Measurements from ENCODE around the gene RALBP1. TPM values are rescaled to one million over a fixed set of nuclear protein-coding genes. Genes with fewer than 3 reads are reported as not detected.
A peak's percentile ranks its signal among the peaks of the same experiment; 100 is the strongest.
"Not testable (repeated sequence)": the region's sequence is repeated elsewhere in the genome, so short reads cannot be mapped to it uniquely, and the experiment has no call there.

RALBP1 gene
- total RNA-seq, 2 donors from 2014 or later, result 24.1 to 25.3 TPM

GRCh38 chr18:9469685-9470084, 5.6 kb upstream of the RALBP1 start:
- H3K4me1 Mint-ChIP-seq, result peaks cover 2% of the 10 kb centered on the region
- no peak overlapping the region for H3K27ac Mint-ChIP-seq
- ATAC-seq, result no peak

GRCh38 chr18:9474108-9474982, 968 bp upstream of the RALBP1 start:
- Mint-ChIP-seq H3K4me3 (peak overlapping the region; percentile 99), H3K36me3 (ENCODE audit: low read depth) (peaks cover 5% of the 10 kb centered on the region), H3K27me3 (peaks cover 16% of the 10 kb centered on the region), H3K4me1 (peaks cover 20% of the 10 kb centered on the region), H3K27ac (peak overlapping the region; percentile 92)
- H3K9me3 ChIP-seq (ENCODE audit: control insufficient read depth, low read length, poor library complexity, severe bottlenecking), result no peaks in the 10 kb centered on the region
- ATAC-seq (no peak), DNase-seq (no peak)

More at GRCh38 chr18:9469685-9470084, 5.6 kb upstream of the RALBP1 start:
- DNase-seq, result no peak
- Mint-ChIP-seq H3K36me3 (ENCODE audit: low read depth) (no peaks in the 10 kb centered on the region), H3K4me3 (no peak overlapping the region), H3K27me3 (peaks cover 16% of the 10 kb centered on the region)
- H3K9me3 ChIP-seq (ENCODE audit: control insufficient read depth, low read length, poor library complexity, severe bottlenecking), result peaks cover 4% of the 10 kb centered on the region

GRCh38 chr18:9475643-9476591, 604 bp downstream of the RALBP1 start:
- H3K36me3 Mint-ChIP-seq (ENCODE audit: low read depth), result peaks cover 12% of the 10 kb centered on the region
- peaks cover 29% of the 10 kb centered on the region for H3K4me1 Mint-ChIP-seq
- no peaks in the 10 kb centered on the region for H3K9me3 ChIP-seq (ENCODE audit: control insufficient read depth, low read length, poor library complexity, severe bottlenecking)
- H3K27me3 Mint-ChIP-seq, result peaks cover 16% of the 10 kb centered on the region
- ATAC-seq (peak; percentile 24), DNase-seq (peak; percentile 22 to 49 (median 48))
- peak overlapping the region; percentile 92 for H3K27ac Mint-ChIP-seq
- H3K4me3 Mint-ChIP-seq, result peak overlapping the region; percentile 99

- Mint-ChIP-seq H3K27me3 (peaks cover 16% of the 10 kb centered on the region), H3K27ac (peak overlapping the region; percentile 92), H3K4me1 (peaks cover 32% of the 10 kb centered on the region), H3K36me3 (ENCODE audit: low read depth) (peaks cover 12% of the 10 kb centered on the region), H3K4me3 (peak overlapping the region; percentile 49)
- ATAC-seq; DNase-seq; H3K9me3 ChIP-seq (ENCODE audit: control insufficient read depth, low read length, poor library complexity, severe bottlenecking): not testable (repeated sequence)
These were observed 1.6 kb downstream of the RALBP1 start for GRCh38 chr18:9476949-9477348.

GRCh38 chr18:9477509-9477908, 2.2 kb downstream of the RALBP1 start:
- ATAC-seq (no peak), DNase-seq (no peak)
- Mint-ChIP-seq H3K36me3 (ENCODE audit: low read depth) (peaks cover 12% of the 10 kb centered on the region), H3K27me3 (peaks cover 16% of the 10 kb centered on the region), H3K4me3 (no peak overlapping the region), H3K27ac (peak overlapping the region; percentile 92), H3K4me1 (peaks cover 32% of the 10 kb centered on the region)
- H3K9me3 ChIP-seq (ENCODE audit: control insufficient read depth, low read length, poor library complexity, severe bottlenecking), result no peaks in the 10 kb centered on the region

GRCh38 chr18:9478545-9478944, 3.2 kb downstream of the RALBP1 start:
- H3K27me3 Mint-ChIP-seq, result peaks cover 7% of the 10 kb centered on the region
- no peaks in the 10 kb centered on the region for H3K9me3 ChIP-seq (ENCODE audit: control insufficient read depth, low read length, poor library complexity, severe bottlenecking)
- peaks cover 35% of the 10 kb centered on the region for H3K4me1 Mint-ChIP-seq
- DNase-seq (no peak), ATAC-seq (no peak)
- H3K27ac Mint-ChIP-seq, result no peak overlapping the region
- H3K4me3 Mint-ChIP-seq, result no peak overlapping the region
- H3K36me3 Mint-ChIP-seq (ENCODE audit: low read depth), result peaks cover 12% of the 10 kb centered on the region

GRCh38 chr18:9482790-9483189, 7.5 kb downstream of the RALBP1 start:
- Mint-ChIP-seq H3K27me3 (no peaks in the 10 kb centered on the region), H3K27ac (no peak overlapping the region)
- no peak for DNase-seq

GRCh38 chr18:9483526-9483925, 8.2 kb downstream of the RALBP1 start:
- Mint-ChIP-seq H3K4me1 (peaks cover 23% of the 10 kb centered on the region), H3K36me3 (ENCODE audit: low read depth) (peaks cover 7% of the 10 kb centered on the region), H3K27ac (no peak overlapping the region), H3K27me3 (no peaks in the 10 kb centered on the region), H3K4me3 (no peak overlapping the region)
- DNase-seq (no peak), ATAC-seq (no peak)
- no peaks in the 10 kb centered on the region for H3K9me3 ChIP-seq (ENCODE audit: control insufficient read depth, low read length, poor library complexity, severe bottlenecking)

More at GRCh38 chr18:9482790-9483189, 7.5 kb downstream of the RALBP1 start:
- Mint-ChIP-seq H3K4me3 (no peak overlapping the region), H3K36me3 (ENCODE audit: low read depth) (peaks cover 7% of the 10 kb centered on the region), H3K4me1 (peaks cover 23% of the 10 kb centered on the region)
- ATAC-seq, result no peak
- no peaks in the 10 kb centered on the region for H3K9me3 ChIP-seq (ENCODE audit: control insufficient read depth, low read length, poor library complexity, severe bottlenecking)

GRCh38 chr18:9484856-9485255, 9.5 kb downstream of the RALBP1 start:
- not testable (repeated sequence) for H3K27me3 Mint-ChIP-seq; ATAC-seq; H3K36me3 Mint-ChIP-seq (ENCODE audit: low read depth); H3K9me3 ChIP-seq (ENCODE audit: control insufficient read depth, low read length, poor library complexity, severe bottlenecking); H3K4me3 Mint-ChIP-seq; DNase-seq
- peak overlapping the region; percentile 70 for H3K27ac Mint-ChIP-seq
- peaks cover 18% of the 10 kb centered on the region for H3K4me1 Mint-ChIP-seq

GRCh38 chr18:9488538-9488937, 13.2 kb downstream of the RALBP1 start:
- Mint-ChIP-seq H3K27me3 (no peaks in the 10 kb centered on the region), H3K27ac (no peak overlapping the region), H3K4me1 (peaks cover 10% of the 10 kb centered on the region), H3K4me3 (no peak overlapping the region), H3K36me3 (ENCODE audit: low read depth) (no peaks in the 10 kb centered on the region)
- ATAC-seq (no peak), DNase-seq (no peak)
- H3K9me3 ChIP-seq (ENCODE audit: control insufficient read depth, low read length, poor library complexity, severe bottlenecking), result no peaks in the 10 kb centered on the region

GRCh38 chr18:9494778-9495331, 19.5 kb downstream of the RALBP1 start:
- DNase-seq (no peak), ATAC-seq (no peak)
- H3K9me3 ChIP-seq (ENCODE audit: control insufficient read depth, low read length, poor library complexity, severe bottlenecking), result no peaks in the 10 kb centered on the region
- H3K27ac Mint-ChIP-seq, result no peak overlapping the region
- H3K4me1 Mint-ChIP-seq, result peaks cover 35% of the 10 kb centered on the region
- no peaks in the 10 kb centered on the region for H3K27me3 Mint-ChIP-seq
- H3K36me3 Mint-ChIP-seq (ENCODE audit: low read depth), result no peaks in the 10 kb centered on the region
- H3K4me3 Mint-ChIP-seq, result no peak overlapping the region

GRCh38 chr18:9495465-9495864, 20.2 kb downstream of the RALBP1 start:
- peaks cover 37% of the 10 kb centered on the region for H3K4me1 Mint-ChIP-seq
- no peaks in the 10 kb centered on the region for H3K36me3 Mint-ChIP-seq (ENCODE audit: low read depth)
- ATAC-seq (no peak), DNase-seq (no peak)
- no peak overlapping the region for H3K4me3 Mint-ChIP-seq
- no peaks in the 10 kb centered on the region for H3K27me3 Mint-ChIP-seq
- H3K9me3 ChIP-seq (ENCODE audit: control insufficient read depth, low read length, poor library complexity, severe bottlenecking), result no peaks in the 10 kb centered on the region
- H3K27ac Mint-ChIP-seq, result no peak overlapping the region

All from T-helper 17 cell (primary cell).